Trophoblast cell (in vitro differentiated cells and primary cell): ENCODE results near the gene SAMD8.
A peak's percentile ranks its signal among the peaks of the same experiment; 100 is the strongest.

Experiments
- DNase-seq, 2 donors: peaks; one replicate each; pipeline ENCODE4 v3.0.0-alpha.2; 2016
- H2AFZ ChIP-seq: 2 replicates; pipeline ENCODE4 v1.6.1; 2013; ENCODE audit warnings: low read length, moderate library complexity, mild to moderate bottlenecking; ENCODE audit not compliant: insufficient read depth, poor library complexity
- H2AK5ac ChIP-seq: 2 replicates; pipeline ENCODE4 v1.6.1; 2013; ENCODE audit warnings: mild to moderate bottlenecking, low read length
- H2BK120ac ChIP-seq: 2 replicates; pipeline ENCODE4 v1.6.1; 2013; ENCODE audit warnings: low read length, mild to moderate bottlenecking, moderate library complexity; ENCODE audit not compliant: insufficient read depth, poor library complexity
- H2BK12ac ChIP-seq: 2 replicates; pipeline ENCODE4 v1.6.1; 2013; ENCODE audit warnings: mild to moderate bottlenecking, low read length, moderate library complexity
- H2BK5ac ChIP-seq: 2 replicates; pipeline ENCODE4 v1.6.1; 2013; ENCODE audit warnings: low read length, low read depth, moderate library complexity, mild to moderate bottlenecking; ENCODE audit not compliant: poor library complexity
- H3K14ac ChIP-seq: 2 replicates; pipeline ENCODE4 v1.6.1; 2013; ENCODE audit warnings: mild to moderate bottlenecking, low read length
- H3K18ac ChIP-seq: 2 replicates; pipeline ENCODE4 v1.6.1; 2013; ENCODE audit warnings: mild to moderate bottlenecking, low read length
- H3K23ac ChIP-seq: 2 replicates; pipeline ENCODE4 v1.6.1; 2013; ENCODE audit warnings: low read length
- H3K27ac ChIP-seq: 2 replicates; pipeline ENCODE4 v1.5.1; 2013; ENCODE audit warnings: low read depth, mild to moderate bottlenecking, inconsistent platforms, low read length, moderate library complexity
- H3K27me3 ChIP-seq: 2 replicates; pipeline ENCODE4 v1.6.1; 2013; ENCODE audit warnings: inconsistent platforms, mild to moderate bottlenecking, low read length, moderate library complexity; ENCODE audit not compliant: insufficient read depth
- H3K36me3 ChIP-seq, 2 experiments: 1 replicate in 1 of 2; 2 replicates in 1 of 2; pipeline ENCODE4 v1.6.1; 2013; ENCODE audit warnings: low read length in 2 of 2, mild to moderate bottlenecking in 2 of 2, moderate library complexity in 1 of 2; ENCODE audit not compliant: insufficient read depth in 2 of 2, control insufficient read depth in 1 of 2
- H3K4ac ChIP-seq: 2 replicates; pipeline ENCODE4 v1.6.1; 2013; ENCODE audit warnings: low read depth, mild to moderate bottlenecking, low read length, moderate library complexity
- H3K4me1 ChIP-seq, 2 experiments: 1 replicate in 1 of 2; 2 replicates in 1 of 2; pipeline ENCODE4 v1.6.1; 2013; ENCODE audit warnings: low read length in 2 of 2, mild to moderate bottlenecking in 2 of 2, moderate library complexity in 1 of 2; ENCODE audit not compliant: insufficient read depth in 2 of 2, control insufficient read depth in 1 of 2
- H3K4me2 ChIP-seq: 2 replicates; pipeline ENCODE4 v1.6.1; 2013; ENCODE audit warnings: inconsistent platforms, mild to moderate bottlenecking, low read length, moderate library complexity
- H3K4me3 ChIP-seq: 2 replicates; pipeline ENCODE4 v1.5.1; 2013; ENCODE audit warnings: mild to moderate bottlenecking, low read depth, low read length, inconsistent platforms
- H3K79me1 ChIP-seq: one replicate; pipeline ENCODE4 v1.6.1; 2013; ENCODE audit warnings: low read length
- H3K79me2 ChIP-seq: 2 replicates; pipeline ENCODE4 v1.6.1; 2013; ENCODE audit warnings: low read length, mild to moderate bottlenecking; ENCODE audit not compliant: control insufficient read depth, insufficient read depth, poor library complexity
- H3K9ac ChIP-seq: 2 replicates; pipeline ENCODE4 v1.6.1; 2013; ENCODE audit warnings: mild to moderate bottlenecking, low read length
- H3K9me3 ChIP-seq: 2 replicates; pipeline ENCODE4 v1.6.1; 2013; ENCODE audit warnings: low read depth, mild to moderate bottlenecking, control low read depth, inconsistent platforms, low read length; ENCODE audit not compliant: insufficient read depth
- H4K12ac ChIP-seq: 2 replicates; pipeline ENCODE4 v1.6.1; 2013; ENCODE audit warnings: low read depth, mild to moderate bottlenecking, low read length, moderate library complexity
- H4K8ac ChIP-seq: 2 replicates; pipeline ENCODE4 v1.6.1; 2013; ENCODE audit warnings: low read depth, mild to moderate bottlenecking, low read length, moderate library complexity
- H4K91ac ChIP-seq: one replicate; pipeline ENCODE4 v1.6.1; 2013; ENCODE audit warnings: low read depth, mild to moderate bottlenecking, low read length, moderate library complexity
- WGBS: extraction: QIAGEN DNeasy Blood & Tissue Kit; methylation state at CpG from one replicate; pipeline ENCODE4 v1.1.7; 2013; ENCODE audit warnings: missing lambda C conversion rate; ENCODE audit not compliant: insufficient read length, insufficient coverage; ENCODE audit errors: extremely low coverage; 5-methylcytosine and 5-hydroxymethylcytosine counted together

Gene SAMD8

DNA sequence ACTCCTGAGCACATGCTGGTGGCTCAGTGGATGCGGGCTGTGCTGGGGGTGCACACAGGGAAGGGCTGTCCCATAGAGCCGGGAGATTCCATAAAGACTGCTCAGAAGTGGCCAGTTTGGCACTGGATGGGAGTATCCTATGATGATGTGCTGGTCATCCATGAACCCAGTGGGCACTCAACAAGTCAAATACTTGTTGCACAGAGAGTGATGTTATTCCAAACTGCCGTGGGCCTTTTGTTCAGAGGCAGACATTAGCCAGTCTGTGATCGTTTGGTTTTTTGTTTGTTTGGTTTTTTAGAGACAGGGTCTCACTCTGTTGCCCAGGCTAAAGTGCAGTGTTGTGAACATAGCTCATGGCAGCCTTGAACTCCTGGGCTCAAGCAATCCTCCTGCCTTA lies 30.9 kb upstream of the SAMD8 start:
- Histone ChIP-seq H3K9ac (no peak overlapping the region), H4K12ac (no peak overlapping the region), H3K4ac (no peak overlapping the region), H3K4me3 (no peak overlapping the region), H3K27me3 (no peaks in the 10 kb centered on the region), H3K27ac (no peak overlapping the region), H3K36me3 (no peaks in the 10 kb centered on the region), H3K79me1 (no peaks in the 10 kb centered on the region), H3K23ac (no peak overlapping the region), H3K4me2 (no peak overlapping the region), H2AK5ac (no peak overlapping the region), H2BK5ac (no peak overlapping the region), H3K4me1 (no peaks in the 10 kb centered on the region), H3K18ac (no peak overlapping the region), H2BK12ac (no peak overlapping the region), H3K9me3 (peaks cover 1% of the 10 kb centered on the region), H2AFZ (no peak overlapping the region), H3K14ac (no peak overlapping the region), H4K8ac (no peak overlapping the region), H4K91ac (no peak overlapping the region), H2BK120ac (no peak overlapping the region), H3K79me2 (no peaks in the 10 kb centered on the region)
- DNase-seq: peak in 1 of 2 donors; percentile 18
- WGBS: no CpG with 5 or more reads among the region's 4 CpGs

DNA sequence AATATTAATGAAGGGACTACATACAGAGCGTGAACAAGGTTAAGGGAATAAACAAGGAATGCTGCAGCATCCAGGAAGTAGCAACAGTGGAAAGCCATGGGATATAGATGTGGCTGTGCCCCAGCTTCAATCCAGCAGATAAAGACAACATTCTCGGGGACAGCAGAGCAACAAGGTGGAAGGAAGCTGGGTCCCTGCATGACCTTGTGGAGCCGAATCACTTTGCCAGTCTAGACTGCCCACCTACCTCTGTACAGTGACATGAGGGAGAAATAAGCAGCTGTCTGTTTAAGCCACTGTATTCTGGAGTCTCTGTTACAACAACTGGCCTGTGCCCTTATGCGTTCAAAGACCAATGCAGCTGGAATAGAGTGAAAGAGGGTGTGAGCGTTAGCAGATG lies 30.1 kb upstream of the SAMD8 start:
- no peak overlapping the region for H3K27ac ChIP-seq
- no peak overlapping the region for H4K12ac ChIP-seq
- H3K4me2 ChIP-seq: no peak overlapping the region
- no peaks in the 10 kb centered on the region for H3K79me1 ChIP-seq
- H2AK5ac ChIP-seq: no peak overlapping the region
- H3K9ac ChIP-seq: no peak overlapping the region
- H3K79me2 ChIP-seq: no peaks in the 10 kb centered on the region
- WGBS: no CpG with 5 or more reads among the region's 5 CpGs
- no peak overlapping the region for H2BK120ac ChIP-seq
- no peak overlapping the region for H3K14ac ChIP-seq
- DNase-seq: no peak
- H3K27me3 ChIP-seq: no peaks in the 10 kb centered on the region
- no peak overlapping the region for H3K23ac ChIP-seq
- H3K4me3 ChIP-seq: no peak overlapping the region
- H2BK12ac ChIP-seq: no peak overlapping the region
- no peak overlapping the region for H4K8ac ChIP-seq
- H2AFZ ChIP-seq: no peak overlapping the region
- no peak overlapping the region for H2BK5ac ChIP-seq
- H3K4me1 ChIP-seq: no peaks in the 10 kb centered on the region
- no peak overlapping the region for H4K91ac ChIP-seq
- H3K18ac ChIP-seq: no peak overlapping the region
- no peak overlapping the region for H3K4ac ChIP-seq
- H3K36me3 ChIP-seq: no peaks in the 10 kb centered on the region
- H3K9me3 ChIP-seq: peaks cover 1% of the 10 kb centered on the region

DNA sequence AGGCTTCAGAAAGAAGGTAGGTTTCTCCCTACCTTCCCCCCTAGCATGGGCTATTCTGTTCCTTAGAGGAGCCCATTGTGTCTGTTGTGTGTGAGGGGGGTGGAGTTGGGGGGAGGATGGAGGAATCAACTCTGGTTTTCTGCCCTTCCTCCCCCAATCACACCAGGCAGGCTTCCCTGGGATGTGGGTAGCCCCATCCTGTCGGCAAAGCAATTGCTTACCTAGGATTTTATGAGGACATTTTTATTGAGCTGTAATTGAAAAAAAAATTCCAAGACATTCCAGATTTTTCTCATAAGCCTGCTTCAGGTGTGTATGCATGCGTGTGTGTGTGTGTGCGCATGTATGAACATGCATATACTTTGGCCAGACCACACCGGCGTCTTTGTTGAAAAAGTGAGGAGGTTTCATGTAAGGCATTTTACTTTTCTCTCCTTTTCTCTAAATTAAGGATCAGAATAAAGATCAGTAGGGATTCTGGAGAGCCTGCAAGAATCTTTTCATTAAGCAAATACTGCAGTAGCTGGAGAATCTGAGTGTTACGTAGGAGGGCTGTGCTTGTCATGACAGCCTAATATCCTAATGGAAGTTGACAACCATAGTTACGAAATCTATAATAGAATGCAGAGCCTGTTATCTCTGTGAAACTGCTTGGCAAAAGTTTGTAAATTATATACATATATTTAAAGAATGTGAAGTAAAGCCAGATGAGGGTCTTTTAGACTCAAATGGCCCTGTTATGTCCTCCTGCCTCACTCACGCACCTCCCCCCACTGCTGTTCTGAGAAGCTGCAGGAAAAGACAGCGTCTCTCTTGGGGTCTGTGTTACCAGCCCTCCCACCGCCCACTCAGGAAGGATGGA lies 27.3 kb upstream of the SAMD8 start:
- no peaks in the 10 kb centered on the region for H3K79me2 ChIP-seq
- H2BK120ac ChIP-seq: no peak overlapping the region
- no CpG with 5 or more reads among the region's 10 CpGs for WGBS
- no peaks in the 10 kb centered on the region for H3K36me3 ChIP-seq
- H3K4ac ChIP-seq: no peak overlapping the region
- no peak overlapping the region for H3K23ac ChIP-seq
- DNase-seq: no peak
- no peak overlapping the region for H4K91ac ChIP-seq
- no peak overlapping the region for H2BK12ac ChIP-seq
- no peak overlapping the region for H3K9ac ChIP-seq
- no peak overlapping the region for H3K4me3 ChIP-seq
- H3K27ac ChIP-seq: no peak overlapping the region
- no peak overlapping the region for H2BK5ac ChIP-seq
- H2AK5ac ChIP-seq: no peak overlapping the region
- no peak overlapping the region for H3K18ac ChIP-seq
- no peak overlapping the region for H3K14ac ChIP-seq
- H3K27me3 ChIP-seq: no peaks in the 10 kb centered on the region
- no peak overlapping the region for H4K12ac ChIP-seq
- no peaks in the 10 kb centered on the region for H3K4me1 ChIP-seq
- no peaks in the 10 kb centered on the region for H3K79me1 ChIP-seq
- peaks cover 1% of the 10 kb centered on the region for H3K9me3 ChIP-seq
- H4K8ac ChIP-seq: no peak overlapping the region
- H3K4me2 ChIP-seq: no peak overlapping the region
- H2AFZ ChIP-seq: no peak overlapping the region

DNA sequence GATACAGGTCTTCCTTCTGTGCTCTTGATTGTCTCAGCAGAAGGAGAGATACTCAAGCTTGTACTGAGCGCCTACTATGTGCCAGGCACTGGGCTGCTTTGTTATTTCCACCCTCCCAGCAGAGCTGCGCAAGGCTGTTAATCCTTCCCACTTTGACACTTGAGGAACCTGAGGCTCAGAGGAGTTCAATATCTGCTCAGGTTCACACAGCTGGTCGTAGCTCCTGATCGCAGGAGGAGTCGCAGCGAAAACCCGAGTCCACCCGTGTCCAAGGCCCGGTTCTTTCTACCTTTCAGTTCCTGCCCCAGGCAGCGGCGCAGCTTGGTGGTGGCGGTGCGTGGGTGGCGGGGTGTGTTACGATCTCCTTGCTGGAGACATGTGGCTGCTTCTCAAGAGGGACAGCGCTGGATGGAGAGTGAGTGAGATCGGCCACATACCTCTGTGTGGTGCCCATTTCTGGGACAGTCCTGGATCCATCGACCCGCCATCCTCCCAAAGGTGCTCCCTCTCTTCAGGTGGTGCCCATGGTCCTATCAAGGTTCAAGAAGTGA lies 26.5 kb upstream of the SAMD8 start:
- no peaks in the 10 kb centered on the region for H3K4me1 ChIP-seq
- no peak overlapping the region for H3K14ac ChIP-seq
- H3K9ac ChIP-seq: no peak overlapping the region
- H3K36me3 ChIP-seq: no peaks in the 10 kb centered on the region
- no peak overlapping the region for H2BK5ac ChIP-seq
- no peak overlapping the region for H3K23ac ChIP-seq
- H4K91ac ChIP-seq: no peak overlapping the region
- H2AK5ac ChIP-seq: no peak overlapping the region
- no peak overlapping the region for H4K12ac ChIP-seq
- no peaks in the 10 kb centered on the region for H3K79me2 ChIP-seq
- H4K8ac ChIP-seq: no peak overlapping the region
- H3K9me3 ChIP-seq: peaks cover 1% of the 10 kb centered on the region
- no peak overlapping the region for H3K27ac ChIP-seq
- no peak overlapping the region for H3K18ac ChIP-seq
- DNase-seq: no peak
- no peak overlapping the region for H3K4ac ChIP-seq
- H2BK12ac ChIP-seq: no peak overlapping the region
- H3K27me3 ChIP-seq: no peaks in the 10 kb centered on the region
- H2BK120ac ChIP-seq: no peak overlapping the region
- no CpG with 5 or more reads among the region's 19 CpGs for whole genome bisulfite sequencing
- H3K79me1 ChIP-seq: no peaks in the 10 kb centered on the region
- no peak overlapping the region for H2AFZ ChIP-seq
- H3K4me3 ChIP-seq: no peak overlapping the region
- no peak overlapping the region for H3K4me2 ChIP-seq
